Sigmoid colon (tissue), 7 donors: Measurements from ENCODE around the gene TMEM255B. TPM values are rescaled to one million over a fixed set of nuclear protein-coding genes. Genes with fewer than 3 reads are reported as not detected.

Source experiments
- DNase-seq: peaks from one replicate; pipeline ENCODE4 v3.0.0-alpha.2; 2019
- H3K27ac ChIP-seq, 4 donors: fragments of 200-600 bp; sonication (generic); one replicate each; pipeline ENCODE4 v1.5.1; 2016 to 2019; ENCODE audit warnings: mild to moderate bottlenecking in 1 of 4
- H3K27me3 ChIP-seq, 3 donors: fragments of 200-600 bp; sonication (generic); one replicate each; pipeline ENCODE4 v1.5.1; 2019; ENCODE audit warnings: mild to moderate bottlenecking in 1 of 3
- H3K36me3 ChIP-seq, 4 donors: fragments of 200-600 bp; sonication (generic); one replicate each; pipeline ENCODE4 v1.5.1; 2016 to 2019
- H3K4me1 ChIP-seq, 4 donors: fragments of 200-600 bp; sonication (generic); one replicate each; pipeline ENCODE4 v1.5.1; 2017 to 2019
- H3K4me3 ChIP-seq, 4 donors: fragments of 200-600 bp; sonication (generic); one replicate each; pipeline ENCODE4 v1.5.1; 2017 to 2019; ENCODE audit warnings: mild to moderate bottlenecking in 2 of 4, moderate library complexity in 1 of 4
- H3K9me3 ChIP-seq, 4 donors: fragments of 200-600 bp in 3 of 4; sonication (generic) in 3 of 4; one replicate each; pipeline versions ENCODE4 v1.5.1 to v1.6.1; 2013 to 2019
- CTCF ChIP-seq, 4 experiments: fragments of 450-650 bp in 3 of 4; fragments of 200-600 bp in 1 of 4; IDR thresholded peaks; one replicate each; pipeline ENCODE4 v1.5.1; 2016 to 2019; ENCODE audit warnings: antibody characterized with exemption in 4 of 4, mild to moderate bottlenecking in 3 of 4, moderate library complexity in 2 of 4
- EP300 ChIP-seq, 4 donors: sonication (generic); formaldehyde crosslinking; IDR thresholded peaks; one replicate each; pipeline ENCODE4 v1.6.1; 2017; ENCODE audit warnings: antibody characterized with exemption in 4 of 4
- POLR2A ChIP-seq, 2 donors: fragments of 450-650 bp; IDR thresholded peaks; one replicate each; pipeline ENCODE4 v1.6.1; 2016; ENCODE audit warnings: antibody characterized with exemption in 2 of 2, mild to moderate bottlenecking in 2 of 2, moderate library complexity in 2 of 2
- POLR2AphosphoS5 ChIP-seq, 4 donors: sonication (generic); formaldehyde crosslinking; IDR thresholded peaks; one replicate each; pipeline ENCODE4 v1.6.1; 2017; ENCODE audit warnings: antibody characterized with exemption in 4 of 4
- WGBS, 2 donors: extraction: QIAGEN DNeasy Blood & Tissue Kit; methylation state at CpG; one replicate each; pipeline ENCODE4 v1.1.7; 2013; 5-methylcytosine and 5-hydroxymethylcytosine counted together
- intact Hi-C: fragments of 100-400 bp; cut with DNase I; formaldehyde crosslinking; loops from one replicate; pipeline ENCODE4 v1.15.1; 2023
- polyA plus RNA-seq, 3 donors: library from polyadenylated mRNA; stranded (reverse); fragments of 200-250 nt; gene quantifications; one replicate each; pipeline ENCODE4 v1.2.3, GENCODE V29; 2013
- total RNA-seq, 4 donors: library from RNA; depleted of rRNA; stranded (reverse); fragments of >200 nt; gene quantifications; one replicate each; pipeline ENCODE4 v1.1.0, GENCODE V29; 2016
- donor health status: healthy with polysubstance abuse.
- donor health status: Bipolar disorder and iron deficiency.
- donor health status: healthy.

Gene TMEM255B
- total and polyA plus RNA-seq, 7 donors: 0.60 to 11.1 (median 4.3) TPM

- intact Hi-C loops: no loop called here
- 86 to 87% methylated on average over 17 of the region's 17 CpGs for WGBS, 2 donors
- H3K4me3 ChIP-seq: no peak overlapping the region
- DNase-seq: no peak
- no peaks in the 10 kb centered on the region for H3K9me3 ChIP-seq
- no peaks in the 10 kb centered on the region for H3K36me3 ChIP-seq
- no peak for TF ChIP-seq POLR2AphosphoS5 (IDR thresholded peaks at IDR 0.05)
- no peaks in the 10 kb centered on the region for H3K4me1 ChIP-seq
- H3K27me3 ChIP-seq: peaks cover 0 to 40% (median 0%) of the 10 kb centered on the region in 3 donors
- no peak overlapping the region for H3K27ac ChIP-seq
Measured at GRCh38 chr13:113791226-113791625, 32.2 kb downstream of the TMEM255B start.

- no peaks in the 10 kb centered on the region for H3K36me3 ChIP-seq
- H3K27ac ChIP-seq: no peak overlapping the region
- no peak for TF ChIP-seq POLR2A (IDR thresholded peaks at IDR 0.05)
- no peak for TF ChIP-seq CTCF (IDR thresholded peaks at IDR 0.05)
- no peak for TF ChIP-seq POLR2AphosphoS5 (IDR thresholded peaks at IDR 0.05)
- no peak for TF ChIP-seq EP300 (IDR thresholded peaks at IDR 0.05)
- H3K27me3 ChIP-seq: peaks cover 0 to 43% (median 0%) of the 10 kb centered on the region in 3 donors
- 84 to 95% methylated on average over 19 of the region's 19 CpGs for WGBS, 2 donors
- intact Hi-C loops: no loop called here
- no peak for DNase-seq
- no peak overlapping the region for H3K4me3 ChIP-seq
- H3K9me3 ChIP-seq: no peaks in the 10 kb centered on the region
- H3K4me1 ChIP-seq: no peaks in the 10 kb centered on the region
Measured at GRCh38 chr13:113791761-113792160, 32.7 kb downstream of the TMEM255B start.

- no peak overlapping the region for H3K4me3 ChIP-seq
- no peaks in the 10 kb centered on the region for H3K9me3 ChIP-seq
- TF ChIP-seq POLR2AphosphoS5 (IDR thresholded peaks at IDR 0.05): no peak
- no peak for TF ChIP-seq EP300 (IDR thresholded peaks at IDR 0.05)
- TF ChIP-seq CTCF (IDR thresholded peaks at IDR 0.05): no peak
- TF ChIP-seq POLR2A (IDR thresholded peaks at IDR 0.05): no peak
- no peaks in the 10 kb centered on the region for H3K36me3 ChIP-seq
- H3K27me3 ChIP-seq: peaks cover 0 to 49% (median 0%) of the 10 kb centered on the region in 3 donors
- no peak overlapping the region for H3K27ac ChIP-seq
- no peak for DNase-seq
- intact Hi-C loops: no loop called here
- no peaks in the 10 kb centered on the region for H3K4me1 ChIP-seq
- 79 to 87% methylated on average over 12 of the region's 12 CpGs for WGBS, 2 donors
Measured at GRCh38 chr13:113792236-113792770, 33.3 kb downstream of the TMEM255B start.

GRCh38 chr13:113792886-113793717, 34.1 kb downstream of the TMEM255B start:
- WGBS, 2 donors: 55 to 82% methylated on average over 33 of the region's 33 CpGs
- no peaks in the 10 kb centered on the region for H3K9me3 ChIP-seq
- H3K27ac ChIP-seq: no peak overlapping the region
- intact Hi-C loops: no loop called here
- peaks cover 0 to 49% (median 0%) of the 10 kb centered on the region in 3 donors for H3K27me3 ChIP-seq
- no peaks in the 10 kb centered on the region for H3K36me3 ChIP-seq
- no peak for DNase-seq
- H3K4me1 ChIP-seq: no peaks in the 10 kb centered on the region
- TF ChIP-seq CTCF (IDR thresholded peaks at IDR 0.05) (no peak), EP300 (IDR thresholded peaks at IDR 0.05) (no peak), POLR2A (IDR thresholded peaks at IDR 0.05) (no peak), POLR2AphosphoS5 (IDR thresholded peaks at IDR 0.05) (no peak)
- no peak overlapping the region for H3K4me3 ChIP-seq

GRCh38 chr13:113793718-113794085, 34.7 kb downstream of the TMEM255B start:
- WGBS, 2 donors: 95% methylated on average over 15 of the region's 15 CpGs
- Histone ChIP-seq H3K4me3 (no peak overlapping the region), H3K4me1 (no peaks in the 10 kb centered on the region), H3K9me3 (no peaks in the 10 kb centered on the region), H3K27ac (no peak overlapping the region), H3K36me3 (no peaks in the 10 kb centered on the region), H3K27me3 (peaks cover 0 to 48% (median 0%) of the 10 kb centered on the region in 3 donors)
- DNase-seq: no peak
- TF ChIP-seq POLR2AphosphoS5 (IDR thresholded peaks at IDR 0.05) (no peak), POLR2A (IDR thresholded peaks at IDR 0.05) (no peak), CTCF (IDR thresholded peaks at IDR 0.05) (no peak), EP300 (IDR thresholded peaks at IDR 0.05) (no peak)
- intact Hi-C loops: no loop called here
